Endothelial cell of umbilical vein (primary cell): ENCODE results near the gene PDE3A. TPM values are rescaled to one million over a fixed set of nuclear protein-coding genes. Genes with fewer than 3 reads are reported as not detected.

ENCODE experiments used
- BruUV-seq: library from RNA; stranded (reverse); fragments of 400-500 nt; replicated peaks from 2 replicates; lab custom pipeline; 2021; lab: Mats Ljungman, UMichigan
- CTCF ChIA-PET: fragments of 300-600, 350-600 bp; sonication (Branson Sonifier 250); formaldehyde crosslinking; loops from one replicate; lab custom pipeline; 2021; ENCODE audit warnings: antibody characterized with exemption, inconsistent platforms; lab: Charles Lee
- POLR2A ChIA-PET: fragments of 300-600, 350-600 bp; sonication (Branson Sonifier 250); formaldehyde crosslinking; loops from one replicate; lab custom pipeline; 2021; ENCODE audit warnings: antibody characterized with exemption, inconsistent platforms; lab: Charles Lee
- DNase-seq: peaks from one replicate; pipeline ENCODE4 v3.0.0-alpha.2; 2011; ENCODE audit warnings: low read depth, low spot score
- FAIRE-seq: peaks from 2 replicates; lab custom pipeline; 2011; peaks lifted over from hg19 to GRCh38; lab: Jason Lieb, UNC
- H2AFZ ChIP-seq: 2 replicates; pipeline ENCODE4 v1.6.0; 2012; ENCODE audit warnings: low read depth, low read length, control low read depth, inconsistent platforms
- H3K27ac ChIP-seq: 2 replicates; pipeline ENCODE4 v1.5.1; 2011; ENCODE audit warnings: low read depth, mild to moderate bottlenecking, control low read depth, low read length, moderate library complexity; ENCODE audit not compliant: insufficient read depth
- H3K27me3 ChIP-seq, 2 experiments: 2 replicates each; pipeline versions ENCODE4 v1.6.0 to v1.6.1; 2011; ENCODE audit warnings: low read length in 2 of 2, mixed read lengths in 1 of 2; ENCODE audit not compliant: control insufficient read depth in 2 of 2, insufficient read depth in 2 of 2
- H3K36me3 ChIP-seq, 2 experiments: 2 replicates in 1 of 2; 3 replicates in 1 of 2; pipeline ENCODE4 v1.5.1; 2011; ENCODE audit warnings: low read length in 2 of 2, mild to moderate bottlenecking in 1 of 2, moderate library complexity in 1 of 2; ENCODE audit not compliant: control insufficient read depth in 2 of 2, insufficient read depth in 2 of 2; ENCODE audit errors: extremely low read depth in 1 of 2
- H3K4me1 ChIP-seq: 3 replicates; pipeline ENCODE4 v1.5.1; 2011; ENCODE audit warnings: mild to moderate bottlenecking, low read length; ENCODE audit not compliant: control insufficient read depth, insufficient read depth; ENCODE audit errors: extremely low read depth
- H3K4me2 ChIP-seq: 2 replicates; pipeline ENCODE4 v1.6.1; 2011; ENCODE audit warnings: low read length, control low read depth, mixed read lengths; ENCODE audit not compliant: insufficient read depth
- H3K4me3 ChIP-seq, 3 experiments: fragments of 200-600 bp in 1 of 3; sonication (generic), shearing (Covaris generic) in 1 of 3; replicated peaks in 1 of 3; 2 replicates each; pipeline ENCODE4 v1.5.1; 2011 to 2016; ENCODE audit warnings: control low read depth in 3 of 3, low read length in 3 of 3, mild to moderate bottlenecking in 2 of 3, inconsistent platforms in 1 of 3, low read depth in 1 of 3, moderate library complexity in 1 of 3; ENCODE audit not compliant: insufficient read depth in 1 of 3
- H3K79me2 ChIP-seq: 2 replicates; pipeline ENCODE4 v1.6.0; 2012; ENCODE audit warnings: low read length, inconsistent platforms; ENCODE audit not compliant: control insufficient read depth, insufficient read depth
- H3K9ac ChIP-seq: replicated peaks from 2 replicates; pipeline ENCODE3; 2011; ENCODE audit warnings: low read length, control low read depth; ENCODE audit not compliant: insufficient read depth; ENCODE audit errors: extremely low read depth
- H3K9me1 ChIP-seq: replicated peaks from 3 replicates; pipeline ENCODE4 v1.6.0; 2011; ENCODE audit warnings: mild to moderate bottlenecking, low read length; ENCODE audit not compliant: control insufficient read depth, insufficient read depth; ENCODE audit errors: extremely low read depth
- H3K9me3 ChIP-seq: replicated peaks from 2 replicates; pipeline ENCODE4 v1.5.1; 2012; ENCODE audit warnings: low read length, inconsistent platforms; ENCODE audit not compliant: control insufficient read depth, insufficient read depth
- H4K20me1 ChIP-seq: replicated peaks from 2 replicates; pipeline ENCODE3; 2011; ENCODE audit warnings: mild to moderate bottlenecking, low read length; ENCODE audit not compliant: control insufficient read depth, insufficient read depth; ENCODE audit errors: extremely low read depth
- CTCF ChIP-seq, 2 donors: IDR thresholded peaks; 1 replicate in 1 of 2; 2 replicates in 1 of 2; pipeline ENCODE4 v1.5.1; 2011; ENCODE audit warnings: low read length in 2 of 2, mild to moderate bottlenecking in 2 of 2, moderate library complexity in 2 of 2, control low read depth in 1 of 2, inconsistent platforms in 1 of 2, low read depth in 1 of 2; ENCODE audit not compliant: insufficient read depth in 1 of 2; ENCODE audit errors: extremely low read depth in 1 of 2
- JUN ChIP-seq: IDR thresholded peaks from 2 replicates; pipeline ENCODE4 v1.6.1; 2011; ENCODE audit warnings: borderline replicate concordance, low read depth; ENCODE audit not compliant: insufficient read length, insufficient read depth
- MAX ChIP-seq: IDR thresholded peaks from 2 replicates; pipeline ENCODE4 v1.6.1; 2011; ENCODE audit not compliant: insufficient read depth, insufficient read length
- dilution Hi-C: fragments of 300-500 bp; cut with MboI; formaldehyde crosslinking; loops from one replicate; pipeline ENCODE4 v1.15.0; 2019; ENCODE audit warnings: low sequenced_read_pairs; ENCODE audit not compliant: extremely low pct_ligation_motif_present
- intact Hi-C: fragments of 100-400 bp; cut with micrococcal nuclease; formaldehyde crosslinking; loops from one replicate; pipeline ENCODE4 v1.10.0; 2022
- polyA plus RNA-seq, 4 experiments: library from polyadenylated mRNA; depleted of rRNA in 3 of 4; stranded (reverse) in 3 of 4; unstranded in 1 of 4; fragments of >200 nt; gene quantifications; 2 replicates each; pipeline versions ENCODE4 v1.2.1 to v1.2.3, GENCODE V29; 2011 to 2012; ENCODE audit warnings: missing spikeins in 1 of 4
- total RNA-seq: library from RNA; stranded (reverse); gene quantifications from 2 replicates; pipeline ENCODE4 v1.2.3, GENCODE V29; 2021

The PDE3A gene
- total and polyA plus RNA-seq, 2 donors (not counting 3 experiments of a cell fraction or from before 2014, with no cell fraction given): 14.0 to 27.4 TPM

- POLR2A ChIA-PET: no interaction called here
These were observed 208.2 kb downstream of the PDE3A start for GRCh38 chr12:20576528-20576927.

More at GRCh38 chr12:20576528-20576927, 208.2 kb downstream of the PDE3A start:
- CTCF ChIA-PET: interaction anchor here (1.6 kb wide), 1 partner anchor 25 kb away, joined by 4 read pairs; no protein-coding TSS in a partner anchor
- Histone ChIP-seq H3K36me3 (no peaks in the 10 kb centered on the region), H4K20me1 (no peaks in the 10 kb centered on the region), H2AFZ (no peak overlapping the region), H3K27me3 (no peaks in the 10 kb centered on the region), H3K9me1 (no peaks in the 10 kb centered on the region), H3K4me1 (no peaks in the 10 kb centered on the region), H3K4me3 (no peak overlapping the region), H3K27ac (no peak overlapping the region), H3K4me2 (no peak overlapping the region), H3K9me3 (no peaks in the 10 kb centered on the region), H3K9ac (no peak overlapping the region), H3K79me2 (no peaks in the 10 kb centered on the region)
- DNase-seq (no peak), FAIRE-seq (no peak)
- dilution Hi-C loops: no loop called here
- no peak for TF ChIP-seq MAX
- no peak for TF ChIP-seq JUN
- TF ChIP-seq CTCF (IDR thresholded peaks at IDR 0.05; ENCODE audit: extremely low read depth in 1 of 2, insufficient read depth in 1 of 2, low read depth in 1 of 2, low read length in 2 of 2): no peak
- intact Hi-C loops: no loop called here
- BruUV-seq: no TSS peak
